ENCODE measurements around the gene ZSCAN29. TPM values are rescaled to one million over a fixed set of nuclear protein-coding genes. Genes with fewer than 3 reads are reported as not detected.
A peak's percentile ranks its signal among the peaks of the same experiment; 100 is the strongest.

Gene ZSCAN29
- total RNA-seq, 4 donors from 2014 or later = 27.5 to 57.8 (median 29.1) TPM

GRCh38 chr15:43370310-43370974, 401 bp downstream of the ZSCAN29 start:
- peaks cover 0 to 29% (median 7%) of the 10 kb centered on the region in 4 donors for H3K4me1 ChIP-seq
- peak overlapping the region; percentile 76 to 94 (median 88) for H3K4me3 ChIP-seq
- DNase-seq = peak in 1 of 3 donors; percentile 53
- H3K27ac ChIP-seq = peak overlapping the region; percentile 68 to 87 (median 74)
- peaks cover 0 to 16% (median 0%) of the 10 kb centered on the region in 3 donors for H3K36me3 ChIP-seq
- no peaks in the 10 kb centered on the region for H3K27me3 ChIP-seq
- TF ChIP-seq, protein P1, sequence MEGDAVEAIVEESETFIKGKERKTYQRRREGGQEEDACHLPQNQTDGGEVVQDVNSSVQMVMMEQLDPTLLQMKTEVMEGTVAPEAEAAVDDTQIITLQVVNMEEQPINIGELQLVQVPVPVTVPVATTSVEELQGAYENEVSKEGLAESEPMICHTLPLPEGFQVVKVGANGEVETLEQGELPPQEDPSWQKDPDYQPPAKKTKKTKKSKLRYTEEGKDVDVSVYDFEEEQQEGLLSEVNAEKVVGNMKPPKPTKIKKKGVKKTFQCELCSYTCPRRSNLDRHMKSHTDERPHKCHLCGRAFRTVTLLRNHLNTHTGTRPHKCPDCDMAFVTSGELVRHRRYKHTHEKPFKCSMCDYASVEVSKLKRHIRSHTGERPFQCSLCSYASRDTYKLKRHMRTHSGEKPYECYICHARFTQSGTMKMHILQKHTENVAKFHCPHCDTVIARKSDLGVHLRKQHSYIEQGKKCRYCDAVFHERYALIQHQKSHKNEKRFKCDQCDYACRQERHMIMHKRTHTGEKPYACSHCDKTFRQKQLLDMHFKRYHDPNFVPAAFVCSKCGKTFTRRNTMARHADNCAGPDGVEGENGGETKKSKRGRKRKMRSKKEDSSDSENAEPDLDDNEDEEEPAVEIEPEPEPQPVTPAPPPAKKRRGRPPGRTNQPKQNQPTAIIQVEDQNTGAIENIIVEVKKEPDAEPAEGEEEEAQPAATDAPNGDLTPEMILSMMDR (IDR thresholded peaks at IDR 0.05) = no peak
- no peak for TF ChIP-seq POLR2A (IDR thresholded peaks at IDR 0.05)
- no peaks in the 10 kb centered on the region for H3K9me3 ChIP-seq

- peaks cover 0 to 35% (median 7%) of the 10 kb centered on the region in 4 donors for H3K9me3 ChIP-seq
- peaks cover 0 to 79% (median 0%) of the 10 kb centered on the region in 3 donors for H3K36me3 ChIP-seq
- TF ChIP-seq POLR2A (IDR thresholded peaks at IDR 0.05) = no peak
- TF ChIP-seq, protein P1 (IDR thresholded peaks at IDR 0.05) = no peak
Measured at GRCh38 chr15:43361313-43361903, 9.4 kb downstream of the ZSCAN29 start.

DNA sequence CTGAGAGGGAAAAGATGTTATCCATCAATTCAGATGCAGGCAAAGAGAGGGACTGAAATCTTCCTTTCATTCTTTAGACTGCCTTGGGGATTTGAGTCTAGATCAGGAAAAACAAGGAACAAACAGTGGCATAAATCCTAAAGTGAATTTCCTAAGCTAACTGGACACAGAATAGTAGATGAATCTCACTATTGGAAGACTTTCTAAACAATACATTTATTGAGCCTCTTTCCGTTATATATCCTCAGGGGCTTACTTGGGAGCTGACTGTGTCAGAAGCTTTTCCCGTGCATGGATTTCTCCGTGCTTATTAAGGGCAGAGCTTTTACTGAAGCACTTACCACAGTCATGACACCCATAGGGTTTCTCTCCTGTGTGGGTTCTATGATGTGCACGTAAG, 10.0 kb downstream of the ZSCAN29 start:
- H3K9me3 ChIP-seq = peaks cover 0 to 35% (median 7%) of the 10 kb centered on the region in 4 donors
- no peak for DNase-seq
- no peak overlapping the region for H3K4me3 ChIP-seq
- H3K36me3 ChIP-seq = peaks cover 0 to 73% (median 0%) of the 10 kb centered on the region in 3 donors
- H3K27me3 ChIP-seq = no peaks in the 10 kb centered on the region
- TF ChIP-seq, protein P1 (IDR thresholded peaks at IDR 0.05) = no peak
- TF ChIP-seq POLR2A (IDR thresholded peaks at IDR 0.05) = no peak
- no peak overlapping the region for H3K27ac ChIP-seq
- no peaks in the 10 kb centered on the region for H3K4me1 ChIP-seq

More at GRCh38 chr15:43361313-43361903, 9.4 kb downstream of the ZSCAN29 start:
- no peak overlapping the region for H3K27ac ChIP-seq
- no peaks in the 10 kb centered on the region for H3K4me1 ChIP-seq
- H3K4me3 ChIP-seq = no peak overlapping the region
- no peaks in the 10 kb centered on the region for H3K27me3 ChIP-seq
- DNase-seq = no peak

DNA sequence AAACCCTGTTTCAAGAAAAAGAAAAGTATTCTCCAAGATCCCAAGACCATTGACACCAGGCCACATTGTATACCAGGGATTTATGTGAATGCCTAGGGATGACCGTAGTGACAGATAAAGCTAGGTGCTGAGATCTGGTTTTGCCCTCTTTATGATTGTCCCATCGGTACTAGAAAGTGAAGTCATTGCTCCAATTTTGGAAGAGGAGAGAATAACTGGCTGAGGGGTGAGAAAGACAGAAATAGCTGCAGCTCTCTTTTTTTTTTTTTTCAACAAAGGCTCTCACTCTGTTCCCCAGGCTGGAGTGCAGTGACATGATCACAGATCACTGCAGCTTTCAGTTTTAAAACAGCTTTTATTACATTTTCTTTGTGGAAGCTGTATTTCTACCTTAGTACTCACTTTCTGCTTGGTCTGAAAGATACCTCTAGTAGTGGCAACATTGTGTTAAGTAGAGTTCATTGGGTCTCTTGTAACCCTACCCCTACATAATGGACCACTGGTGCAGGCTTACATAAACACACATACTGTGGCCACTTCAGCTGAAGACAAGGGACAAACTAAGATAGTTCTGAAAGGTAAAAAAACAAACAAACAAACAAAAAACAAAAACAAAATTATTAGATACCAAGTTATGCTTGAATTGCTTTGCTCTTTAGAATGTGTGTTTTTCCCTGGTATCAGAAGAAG, 18.0 kb downstream of the ZSCAN29 start:
- Histone ChIP-seq H3K27ac (no peak overlapping the region), H3K4me3 (no peak overlapping the region), H3K27me3 (no peaks in the 10 kb centered on the region), H3K36me3 (peaks cover 0 to 37% (median 0%) of the 10 kb centered on the region in 3 donors), H3K4me1 (no peaks in the 10 kb centered on the region), H3K9me3 (no peaks in the 10 kb centered on the region)
- no peak for DNase-seq
- TF ChIP-seq POLR2A (IDR thresholded peaks at IDR 0.05) = no peak
- TF ChIP-seq, protein P1 (IDR thresholded peaks at IDR 0.05) = no peak

- no peaks in the 10 kb centered on the region for H3K9me3 ChIP-seq
- no peaks in the 10 kb centered on the region for H3K4me1 ChIP-seq
- DNase-seq = no peak
- no peak for TF ChIP-seq POLR2A (IDR thresholded peaks at IDR 0.05)
- TF ChIP-seq, protein P1 (IDR thresholded peaks at IDR 0.05) = no peak
- H3K27ac ChIP-seq = no peak overlapping the region
- no peaks in the 10 kb centered on the region for H3K27me3 ChIP-seq
- no peak overlapping the region for H3K4me3 ChIP-seq
- H3K36me3 ChIP-seq = peaks cover 0 to 30% (median 0%) of the 10 kb centered on the region in 3 donors
Measured at GRCh38 chr15:43347114-43347513, 23.7 kb downstream of the ZSCAN29 start.
